HG03378 (cell line): Measurements from ENCODE around the gene GFM1.
"Not testable (repeated sequence)": the region's sequence is repeated elsewhere in the genome, so short reads cannot be mapped to it uniquely, and the experiment has no call there.

ENCODE experiments used
- ATAC-seq: cut with Tn5 transposase; IDR thresholded peaks from one replicate; pipeline ENCODE4 v1.9.1; 2021; ENCODE audit warnings: mild to moderate bottlenecking, moderate library complexity; ENCODE audit not compliant: unreplicated experiment

The GFM1 gene

DNA sequence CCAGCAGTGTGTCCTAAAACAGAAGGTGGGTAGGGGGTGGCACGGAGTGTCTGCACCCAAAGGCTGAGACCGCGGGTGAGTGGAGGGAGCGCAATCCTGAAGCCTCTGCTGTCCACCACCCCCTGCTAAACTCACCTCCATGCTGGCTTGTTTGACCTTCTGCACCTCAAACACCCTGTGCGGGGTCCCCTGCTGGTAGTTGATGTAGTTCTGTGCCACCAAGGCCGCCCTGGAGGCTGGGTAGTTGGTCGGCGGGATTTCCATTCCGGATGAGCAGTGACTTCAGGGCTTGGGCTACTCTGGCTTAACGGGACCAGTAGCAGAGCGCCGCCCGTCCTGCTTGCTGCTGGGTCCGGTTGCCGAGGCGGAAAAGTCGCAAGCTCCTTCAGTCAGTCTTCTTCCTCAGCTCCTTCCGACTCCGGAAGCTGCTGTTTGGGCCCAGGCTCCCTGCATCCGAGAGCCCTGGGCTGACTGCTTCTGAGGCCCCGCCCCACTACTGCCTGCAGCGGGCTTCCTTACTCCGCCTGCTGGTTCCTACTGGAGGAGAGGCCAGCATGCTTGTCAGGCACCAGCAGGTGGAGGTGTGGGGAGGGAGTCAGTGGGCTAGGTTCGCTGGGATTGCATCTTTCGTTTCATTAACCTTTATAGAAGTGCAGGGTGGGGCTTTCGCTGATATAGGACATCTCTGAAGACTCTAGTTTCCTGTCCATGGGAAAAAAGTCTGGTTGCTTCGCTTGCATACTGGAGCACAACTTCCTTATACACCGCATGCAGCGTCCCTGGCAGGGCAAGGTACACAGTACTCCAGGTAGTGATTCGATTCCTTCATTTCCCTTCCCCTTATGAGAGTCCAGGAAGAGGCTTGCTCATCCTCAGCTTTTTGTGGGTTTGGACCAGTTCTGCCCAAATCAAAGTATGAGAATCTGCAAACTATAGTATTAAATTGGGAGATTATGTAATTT is 28.2 kb downstream of the GFM1 start, which contains the start of gene LXN:
TSS of gene LXN (minus strand) at position 434 of the 962 bp plus-strand sequence. CDS start at position 264, 170 bp downstream.
- peak; percentile 99 for ATAC-seq

DNA sequence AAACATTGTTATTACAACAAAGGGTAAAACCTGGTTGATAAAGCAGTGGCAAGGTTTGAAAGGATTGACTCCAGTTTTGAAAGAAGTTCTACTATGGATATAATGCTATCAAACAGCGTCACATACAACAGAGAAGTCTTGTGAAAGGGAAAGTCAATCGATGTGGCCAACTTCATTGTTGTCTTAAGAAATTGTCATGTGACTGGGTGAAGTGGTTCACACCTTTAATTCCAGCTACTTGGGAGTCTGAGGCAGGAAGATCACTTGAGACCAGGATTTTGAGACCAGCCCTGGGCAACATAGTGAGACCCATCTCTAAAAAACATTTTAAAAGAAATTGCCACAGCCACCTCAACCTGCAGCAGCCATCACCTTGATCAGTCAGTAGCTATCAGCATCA is 34.4 kb downstream of the GFM1 start:
- ATAC-seq: no peak

DNA sequence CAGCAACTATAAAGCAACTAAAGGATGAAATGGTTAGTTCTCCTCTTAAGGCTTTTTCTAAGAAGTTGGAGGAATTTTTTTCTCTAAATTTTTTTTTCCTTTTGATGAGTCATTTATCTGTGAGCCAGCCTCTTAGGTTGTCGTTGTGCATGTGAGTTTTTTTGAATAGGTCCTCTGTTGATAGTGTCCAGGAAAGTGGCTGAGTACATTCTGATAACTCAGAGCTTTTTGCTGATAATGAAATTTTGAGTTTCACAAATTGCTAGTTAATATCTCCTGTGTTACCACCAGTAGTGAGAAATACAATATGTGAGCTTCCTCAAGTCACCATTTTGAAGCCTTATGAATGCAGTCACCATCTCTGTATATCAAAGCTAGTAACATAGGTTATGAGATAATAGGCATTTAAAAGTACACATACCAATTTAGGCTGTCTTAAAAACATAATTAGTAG is 35.2 kb downstream of the GFM1 start:
- ATAC-seq: no peak

DNA sequence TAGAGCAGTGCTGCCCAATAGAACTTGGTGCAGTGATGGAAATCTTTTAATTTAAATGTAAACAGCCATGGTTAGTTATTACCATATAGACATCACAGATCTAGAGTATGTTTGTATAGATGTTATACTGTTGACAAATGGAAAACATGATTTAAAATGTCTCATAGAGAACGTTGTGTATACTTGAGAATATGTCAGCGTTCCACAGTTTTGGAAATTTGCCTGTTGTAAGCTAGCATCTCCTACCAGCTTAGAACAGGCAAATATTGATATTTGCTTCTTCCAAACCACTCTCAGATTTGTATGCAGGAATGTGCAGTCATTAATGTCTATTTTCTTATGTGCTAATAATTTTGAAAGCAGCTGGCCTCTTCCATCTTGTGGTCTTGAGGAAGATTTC is 36.5 kb downstream of the GFM1 start:
- no peak for ATAC-seq

DNA sequence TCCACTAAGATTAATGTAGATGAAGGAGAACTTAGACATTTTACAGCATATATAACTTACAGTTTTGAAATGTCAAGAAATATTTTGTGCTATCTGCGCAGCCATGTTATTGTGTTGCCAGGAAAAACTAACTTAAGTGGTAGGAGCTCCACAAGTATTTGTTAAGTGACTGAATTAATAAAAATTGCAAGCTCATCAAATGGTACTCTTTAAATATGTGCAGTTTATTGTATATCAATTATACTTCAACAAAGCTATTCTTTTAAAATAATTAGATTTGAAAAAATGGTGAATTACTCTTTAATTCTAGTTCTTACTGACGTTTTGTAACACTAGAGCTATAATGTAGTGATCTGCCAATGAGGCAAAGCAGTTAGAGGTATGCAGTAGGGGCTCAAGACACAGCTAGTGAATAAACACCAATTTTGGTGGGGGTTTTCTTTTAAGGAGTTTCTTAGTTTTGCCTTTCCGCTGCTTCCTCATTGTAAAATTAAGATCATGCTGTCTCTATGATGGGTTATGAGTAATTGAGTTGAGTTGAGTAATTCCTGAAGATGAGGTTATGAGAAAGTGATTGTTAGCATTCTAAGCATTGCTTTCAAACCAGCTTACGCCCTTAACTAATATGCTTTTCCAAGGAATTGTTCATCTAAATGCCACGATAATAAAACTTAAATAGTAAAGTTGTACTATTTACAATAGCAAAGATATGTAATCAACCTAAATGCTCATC is 39.1 kb downstream of the GFM1 start:
- ATAC-seq: no peak

DNA sequence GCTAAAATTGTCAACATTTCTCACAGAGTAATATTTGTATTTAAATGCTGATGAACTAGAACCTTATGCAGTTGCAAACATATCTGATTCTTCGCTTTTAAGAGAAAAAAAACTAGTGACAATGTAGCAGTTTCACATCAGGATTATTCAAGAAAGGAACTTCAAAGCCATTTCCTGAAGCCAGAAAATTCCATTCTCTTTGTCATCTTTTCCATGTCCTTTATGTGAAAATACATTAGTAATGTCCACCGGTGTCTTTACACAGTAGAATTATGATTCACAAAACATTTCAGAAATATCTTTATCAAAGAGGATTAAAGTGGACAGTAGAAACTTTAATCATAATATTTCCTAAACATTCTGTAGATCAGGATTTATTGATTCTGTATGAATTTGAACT is 40.8 kb downstream of the GFM1 start:
- ATAC-seq: no peak

DNA sequence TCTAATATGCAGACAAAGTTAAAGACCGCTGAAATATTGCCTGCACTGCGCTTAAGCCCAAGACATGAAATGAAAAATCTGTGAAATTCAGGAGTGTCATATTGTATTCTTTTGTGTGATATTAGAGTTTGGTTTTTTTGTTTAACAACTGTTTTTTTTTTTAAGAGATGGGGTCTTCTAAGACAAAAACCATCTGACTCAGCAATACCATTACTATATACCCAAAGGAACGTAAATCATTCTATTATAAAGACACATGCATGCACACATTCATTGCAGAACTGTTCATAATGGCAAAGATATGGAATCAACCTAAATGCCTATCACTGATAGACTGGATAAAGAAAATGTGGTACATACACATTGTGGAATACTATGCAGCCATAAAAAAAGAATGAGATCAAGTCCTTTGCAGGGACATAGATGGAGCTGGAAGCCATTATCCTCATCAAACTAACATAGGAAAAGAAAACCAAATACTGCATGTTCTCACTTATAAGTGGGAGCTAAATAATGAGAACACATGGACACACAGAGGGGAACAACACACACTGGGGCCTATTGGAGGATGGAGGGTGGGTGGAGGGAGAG is 49.6 kb downstream of the GFM1 start:
- not testable (repeated sequence) for ATAC-seq

DNA sequence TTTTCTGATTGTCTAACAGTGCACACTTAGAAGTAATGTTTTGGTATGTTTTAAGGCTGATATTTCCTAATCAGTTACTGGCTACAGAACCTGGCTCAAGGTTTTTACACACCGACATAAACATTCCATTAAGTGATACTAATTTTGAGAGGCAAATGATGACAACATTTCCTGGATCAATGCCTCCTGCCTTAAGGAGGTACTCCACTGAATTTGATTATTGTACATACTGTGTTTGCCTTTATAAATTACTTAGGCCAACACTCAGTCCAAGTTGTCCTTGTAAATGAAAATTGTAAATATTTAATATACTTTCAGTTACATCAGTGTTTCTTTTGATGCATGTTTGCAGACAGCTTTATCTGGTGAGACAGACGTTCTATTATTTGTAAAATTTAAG is 52.3 kb downstream of the GFM1 start:
- no peak for ATAC-seq

DNA sequence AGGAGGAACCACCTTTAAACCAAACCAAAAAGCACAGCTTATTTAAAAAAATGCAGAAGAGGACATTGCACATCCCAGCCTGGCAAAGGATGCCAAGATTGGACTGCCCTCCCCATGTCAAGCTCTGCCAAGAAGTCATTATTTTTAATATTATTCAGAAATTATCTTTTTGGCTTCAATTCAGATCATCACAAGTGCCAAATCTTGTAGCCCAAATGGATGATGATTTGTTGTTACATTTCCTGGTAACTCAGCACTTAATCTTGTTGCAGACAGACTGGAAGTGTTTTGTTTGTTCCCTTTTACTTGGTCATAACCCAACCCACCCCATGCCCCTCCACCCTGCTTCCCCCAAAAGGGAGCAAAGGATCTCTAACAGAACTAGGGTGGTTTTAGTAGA is 56.2 kb downstream of the GFM1 start:
- ATAC-seq: no peak

DNA sequence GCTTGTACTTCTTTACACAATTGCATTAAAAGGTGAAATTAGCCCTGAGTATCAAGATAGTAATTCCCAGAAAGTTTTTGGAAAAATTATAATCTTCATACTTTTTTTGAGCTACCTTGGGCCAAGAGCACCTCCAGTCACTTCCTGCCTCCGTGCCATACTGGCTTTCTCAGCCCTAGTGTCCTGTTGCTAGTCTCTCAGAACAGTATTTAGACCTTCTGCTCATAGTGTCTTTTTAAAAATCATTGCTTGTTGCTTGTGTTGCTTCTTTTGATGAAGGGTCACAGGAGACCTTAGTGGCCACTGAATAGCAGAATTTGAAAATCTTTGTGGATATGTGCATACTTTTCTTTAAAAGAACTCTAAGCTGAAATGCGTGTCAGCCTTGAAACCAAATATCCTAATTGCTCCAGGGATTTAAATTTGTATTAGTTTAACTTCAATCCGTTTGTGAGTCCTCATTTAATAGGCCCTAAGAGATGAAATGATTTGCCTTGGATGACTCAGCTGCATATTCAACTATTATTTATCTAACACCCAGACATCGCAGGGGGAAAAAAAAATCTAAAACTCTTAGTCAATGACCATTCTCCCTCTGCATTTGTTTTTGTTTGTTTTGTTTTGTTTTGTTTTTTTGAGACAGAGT is 57.2 kb downstream of the GFM1 start:
- ATAC-seq: no peak

DNA sequence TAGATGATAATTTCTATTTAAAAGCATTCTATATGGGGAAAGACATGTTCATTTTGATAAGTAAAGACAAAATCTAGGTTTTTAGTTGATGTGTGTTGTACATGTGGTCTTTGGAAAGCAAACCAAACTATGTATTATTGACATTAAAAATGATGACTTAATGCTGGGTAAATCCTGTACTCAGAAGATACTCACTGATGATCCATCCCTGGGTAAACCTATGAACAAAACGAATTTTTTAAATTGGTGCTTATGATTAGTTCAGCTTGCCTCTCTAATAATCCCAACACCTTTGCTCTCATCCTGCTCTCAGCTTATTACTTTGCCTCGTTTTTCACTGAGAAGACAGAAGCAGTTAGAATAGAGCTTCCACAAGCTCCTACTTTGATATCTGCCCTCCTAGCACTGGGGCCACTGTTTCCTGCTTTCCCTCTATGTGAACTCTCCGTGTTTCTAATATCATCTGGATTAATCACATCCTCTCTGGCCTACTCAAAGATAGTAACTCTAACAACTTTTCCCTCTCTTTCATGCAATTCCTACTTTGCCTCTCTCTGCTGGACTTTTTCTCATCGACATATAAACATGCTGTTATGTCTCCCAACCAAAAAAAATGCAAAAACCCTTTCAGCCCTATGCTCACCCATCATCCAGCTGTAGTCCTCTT is 58.6 kb downstream of the GFM1 start:
- ATAC-seq: no peak

DNA sequence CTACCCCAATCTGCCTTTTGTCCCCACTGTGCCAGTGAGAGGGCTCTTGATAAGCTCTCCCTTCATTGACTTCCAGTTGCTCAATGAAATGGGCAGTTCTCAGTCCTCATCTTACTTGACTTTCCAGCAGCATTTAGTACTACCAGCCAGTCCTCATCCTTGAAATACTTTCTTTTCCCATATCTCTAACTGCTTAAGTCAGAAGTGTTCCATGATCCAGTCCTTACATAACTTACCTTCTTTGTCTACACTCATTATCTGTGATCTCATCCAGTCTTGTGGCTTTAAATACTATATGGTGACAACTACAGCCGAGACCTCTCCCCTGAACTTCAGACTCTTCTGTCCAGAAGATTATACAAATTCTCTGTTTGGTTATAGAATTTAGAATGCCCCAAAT is 59.2 kb downstream of the GFM1 start:
- no peak for ATAC-seq

DNA sequence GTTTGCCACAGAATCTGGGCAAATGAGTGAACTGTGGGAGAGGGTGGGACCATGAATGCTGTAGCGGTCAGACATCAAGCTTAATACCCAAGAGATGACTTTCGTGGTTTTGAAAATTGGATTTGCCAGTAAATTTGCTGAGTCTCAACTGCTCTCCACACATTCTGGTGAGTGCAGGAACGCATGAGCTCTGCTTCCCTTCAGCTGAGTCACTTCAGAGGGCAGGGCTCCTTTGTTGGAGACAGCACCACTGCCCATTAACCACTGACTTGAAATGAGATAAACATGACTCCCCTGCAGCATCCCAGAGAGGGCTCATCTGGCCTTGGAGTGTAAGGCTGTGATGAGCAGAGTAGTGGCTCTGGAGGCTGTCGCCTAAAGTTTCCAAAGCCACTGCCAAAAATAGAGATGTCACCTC is 65.3 kb downstream of the GFM1 start:
- no peak for ATAC-seq

DNA sequence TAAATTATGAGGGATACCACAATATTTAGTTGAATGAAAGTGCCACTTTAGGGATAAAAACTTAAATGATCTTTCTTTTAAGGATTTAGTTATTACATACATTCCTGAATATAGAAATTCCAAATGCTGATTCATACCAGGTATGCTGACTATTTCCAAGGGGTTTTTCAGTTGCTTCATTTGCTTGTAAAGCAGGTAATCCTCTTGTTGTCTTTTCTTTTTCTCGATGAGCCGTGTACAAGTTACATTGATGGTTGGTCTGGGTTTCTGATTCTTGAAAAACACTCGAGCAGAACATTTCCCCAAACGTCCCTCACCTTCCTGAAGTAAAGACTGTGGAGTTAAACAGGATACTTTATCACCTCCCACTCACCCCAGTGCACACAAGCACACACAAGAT is 66.3 kb downstream of the GFM1 start:
- ATAC-seq: no peak

DNA sequence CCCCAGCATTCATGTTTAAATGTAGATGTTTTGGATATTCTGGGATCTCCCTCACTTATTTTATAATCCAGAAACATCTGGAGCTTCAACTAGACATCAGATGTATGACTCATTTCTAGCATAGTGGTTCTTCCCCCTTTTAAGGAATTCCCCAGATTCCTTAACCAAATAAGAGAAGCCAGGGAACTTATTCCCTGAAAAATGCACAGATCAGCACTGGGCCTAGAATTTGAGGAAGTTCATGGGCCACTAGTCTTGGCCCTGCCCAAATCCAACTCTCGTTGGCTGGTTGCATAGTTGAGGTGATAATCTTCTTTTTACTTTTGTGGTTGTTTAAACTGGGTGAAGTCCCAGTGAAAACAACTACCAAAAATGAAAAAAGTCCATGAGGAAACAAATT is 67.6 kb downstream of the GFM1 start:
- no peak for ATAC-seq

DNA sequence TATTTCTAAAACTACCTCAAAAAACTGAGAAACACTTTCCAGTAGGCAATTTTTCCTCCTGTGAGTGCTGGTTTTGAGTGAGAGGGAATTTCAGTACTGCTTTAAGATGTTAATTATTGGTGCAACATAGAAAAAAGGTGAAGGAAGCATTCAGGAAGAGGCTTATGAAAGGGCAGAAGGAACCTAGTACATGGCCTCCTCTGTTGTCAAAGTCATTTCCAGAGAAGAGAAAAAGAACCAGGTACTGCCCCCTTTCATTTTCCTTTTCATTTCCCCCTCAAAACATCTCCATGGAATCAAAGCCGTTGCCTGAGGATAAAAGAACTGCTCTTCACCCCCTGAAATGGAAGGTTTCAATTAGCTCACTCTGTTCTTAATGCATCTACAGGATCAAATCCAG is 68.1 kb downstream of the GFM1 start:
- no peak for ATAC-seq

DNA sequence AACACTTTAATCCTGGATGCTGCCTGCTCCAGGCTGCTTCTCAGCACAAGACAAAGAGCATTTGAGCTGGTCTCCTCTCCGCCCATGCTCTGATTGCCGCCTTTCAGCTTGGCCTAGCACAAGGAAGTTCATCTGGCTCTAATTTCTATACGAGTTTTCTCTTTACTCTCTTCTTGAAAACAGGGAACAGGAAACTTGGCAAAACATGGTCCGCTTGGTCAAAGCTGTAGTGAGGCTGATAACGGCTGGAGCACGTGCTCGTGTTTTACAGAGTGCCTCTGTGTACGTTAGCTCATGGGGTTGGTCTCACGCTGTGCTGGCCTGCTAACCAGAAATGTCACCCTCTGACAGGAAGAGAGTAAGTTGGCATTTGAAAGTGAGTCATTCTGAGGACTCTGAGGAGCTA is 68.8 kb downstream of the GFM1 start:
- ATAC-seq: no peak

DNA sequence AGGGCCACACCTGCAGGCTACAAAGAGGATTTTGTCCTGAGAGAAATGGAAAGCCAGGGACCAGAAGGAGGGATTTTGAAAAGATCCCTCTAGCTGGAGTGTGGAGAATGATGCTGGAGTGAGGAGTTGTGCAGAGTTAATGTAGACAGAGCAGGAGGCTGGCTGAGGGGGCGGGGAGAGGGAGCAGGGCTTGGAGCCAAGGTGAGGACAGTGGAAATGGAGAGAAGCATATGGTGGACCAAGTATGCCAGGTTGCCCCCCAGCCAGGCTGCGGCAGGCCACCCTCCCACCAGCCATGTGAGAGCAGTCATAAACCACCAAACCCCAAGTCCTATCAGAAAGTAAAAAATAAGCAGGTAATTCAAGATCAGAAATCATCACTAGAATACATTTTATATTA is 73.2 kb downstream of the GFM1 start:
- no peak for ATAC-seq

DNA sequence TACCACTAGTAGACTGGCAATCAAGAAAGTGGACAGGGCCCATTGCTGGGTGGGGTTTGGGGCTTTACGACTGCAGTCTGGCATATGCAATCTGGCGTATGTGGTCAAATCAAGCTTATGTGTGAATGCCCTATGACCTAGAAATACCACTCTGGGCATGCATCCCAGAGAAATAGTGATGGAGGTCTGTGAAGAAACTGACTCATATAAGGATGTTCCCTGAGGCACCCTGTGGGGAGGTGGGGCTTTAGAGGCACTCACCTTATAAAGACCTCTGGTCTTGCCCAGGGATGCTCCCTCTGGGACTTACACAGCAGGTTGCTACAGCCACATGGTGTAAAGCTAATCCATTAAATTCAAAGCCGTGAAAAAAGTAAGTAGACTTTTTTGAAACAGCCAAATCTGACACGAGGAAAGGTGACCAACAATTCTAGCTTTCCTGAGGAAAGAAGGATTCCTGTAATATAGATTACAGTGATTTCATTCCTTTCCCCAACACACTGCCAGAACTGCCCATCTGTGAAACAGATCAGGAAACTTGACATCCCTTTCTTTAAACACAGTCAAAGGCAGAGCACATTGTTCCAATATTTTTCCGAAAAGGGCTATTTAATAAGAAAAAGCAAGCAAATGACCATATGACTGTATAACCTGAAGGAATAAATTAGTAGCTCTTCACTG is 74.3 kb downstream of the GFM1 start:
- no peak for ATAC-seq

DNA sequence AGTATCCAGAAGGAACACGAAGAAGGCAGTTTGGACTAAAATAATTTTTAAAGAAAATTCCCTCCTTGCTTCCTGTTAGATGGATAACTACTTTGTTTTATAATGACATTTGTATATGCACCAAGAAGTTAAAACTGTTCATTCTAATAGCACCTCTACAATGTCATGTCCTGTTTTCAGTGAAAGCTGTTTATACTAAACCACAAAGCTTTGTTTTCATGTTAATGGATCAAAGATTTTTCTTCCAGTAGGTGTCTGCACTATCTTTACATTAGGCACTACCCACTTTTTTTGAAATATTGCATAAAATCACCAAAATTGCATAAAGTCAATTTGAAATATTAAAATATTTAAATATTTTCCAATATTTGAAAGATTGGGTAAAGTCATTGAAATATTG is 77.8 kb downstream of the GFM1 start:
- no peak for ATAC-seq
